H9 (cell line): ENCODE data around the gene CADM4. TPM values are rescaled to one million over a fixed set of nuclear protein-coding genes. Genes with fewer than 3 reads are reported as not detected.

Experiments used
- DNase-seq: peaks from one replicate; pipeline ENCODE4 v3.0.0-alpha.2; 2017
- H2AFZ ChIP-seq: one replicate; pipeline ENCODE4 v1.6.1; 2013; ENCODE audit warnings: mild to moderate bottlenecking, low read length, control low read depth, moderate library complexity
- H2AK5ac ChIP-seq: 2 replicates; pipeline ENCODE4 v1.6.1; 2013; ENCODE audit warnings: low read length, control low read depth, mixed read lengths; ENCODE audit not compliant: insufficient read length
- H2BK120ac ChIP-seq: one replicate; pipeline ENCODE4 v1.6.1; 2013; ENCODE audit warnings: low read depth, mild to moderate bottlenecking, low read length, control low read depth, inconsistent platforms; ENCODE audit not compliant: poor library complexity, severe bottlenecking
- H2BK12ac ChIP-seq: 2 replicates; pipeline ENCODE4 v1.6.1; 2013; ENCODE audit warnings: low read length, control low read depth, mixed read lengths, low read depth; ENCODE audit not compliant: insufficient read length
- H2BK15ac ChIP-seq: 2 replicates; pipeline ENCODE4 v1.6.1; 2013; ENCODE audit warnings: low read depth, low read length, control low read depth
- H2BK20ac ChIP-seq: one replicate; pipeline ENCODE4 v1.6.1; 2013; ENCODE audit warnings: low read depth, mild to moderate bottlenecking, low read length, control low read depth, inconsistent platforms; ENCODE audit not compliant: poor library complexity, severe bottlenecking
- H2BK5ac ChIP-seq: 2 replicates; pipeline ENCODE4 v1.6.1; 2013; ENCODE audit warnings: low read length, control low read depth, mixed read lengths; ENCODE audit not compliant: insufficient read length
- H3K14ac ChIP-seq: 2 replicates; pipeline ENCODE4 v1.6.1; 2013; ENCODE audit warnings: low read length, control low read depth; ENCODE audit not compliant: insufficient read depth
- H3K18ac ChIP-seq: 2 replicates; pipeline ENCODE4 v1.6.1; 2013; ENCODE audit warnings: low read depth, mild to moderate bottlenecking, mixed read lengths, low read length, control low read depth; ENCODE audit not compliant: insufficient read length
- H3K23ac ChIP-seq: 2 replicates; pipeline ENCODE4 v1.6.1; 2013; ENCODE audit warnings: low read length, control low read depth, mixed read lengths, low read depth; ENCODE audit not compliant: insufficient read length
- H3K23me2 ChIP-seq: 2 replicates; pipeline ENCODE4 v1.6.1; 2013; ENCODE audit warnings: low read depth, mild to moderate bottlenecking, mixed read lengths, low read length, control low read depth; ENCODE audit not compliant: insufficient read length, poor library complexity, severe bottlenecking
- H3K27ac ChIP-seq: 2 replicates; pipeline ENCODE4 v1.5.1; 2013; ENCODE audit warnings: low read length, control low read depth, mixed read lengths, low read depth; ENCODE audit not compliant: insufficient read length
- H3K27me3 ChIP-seq: 2 replicates; pipeline ENCODE4 v1.6.1; 2013; ENCODE audit warnings: low read length, control low read depth, inconsistent platforms; ENCODE audit not compliant: insufficient read depth
- H3K4ac ChIP-seq: 2 replicates; pipeline ENCODE4 v1.6.1; 2013; ENCODE audit warnings: low read depth, mild to moderate bottlenecking, control low read depth, inconsistent platforms, low read length, moderate library complexity
- H3K4me1 ChIP-seq: 2 replicates; pipeline ENCODE4 v1.6.1; 2013; ENCODE audit warnings: low read length, control low read depth, inconsistent platforms; ENCODE audit not compliant: insufficient read depth
- H3K4me2 ChIP-seq: 2 replicates; pipeline ENCODE4 v1.6.1; 2013; ENCODE audit warnings: low read length, control low read depth, mixed read lengths; ENCODE audit not compliant: insufficient read length, insufficient read depth
- H3K56ac ChIP-seq: 2 replicates; pipeline ENCODE4 v1.6.1; 2013; ENCODE audit warnings: low read depth, mild to moderate bottlenecking, mixed read lengths, low read length, control low read depth; ENCODE audit not compliant: insufficient read length
- H3K79me1 ChIP-seq: 2 replicates; pipeline ENCODE4 v1.6.1; 2013; ENCODE audit warnings: low read depth, mild to moderate bottlenecking, moderate library complexity, low read length, control low read depth, inconsistent platforms; ENCODE audit not compliant: insufficient read depth, poor library complexity, severe bottlenecking
- H3K79me2 ChIP-seq: 2 replicates; pipeline ENCODE4 v1.6.1; 2013; ENCODE audit warnings: low read length, control low read depth, inconsistent platforms; ENCODE audit not compliant: insufficient read depth
- H3K9ac ChIP-seq: 2 replicates; pipeline ENCODE4 v1.6.1; 2013; ENCODE audit warnings: low read length, control low read depth, mixed read lengths; ENCODE audit not compliant: insufficient read length; ENCODE audit errors: extremely low read depth
- H3K9me3 ChIP-seq: one replicate; pipeline ENCODE4 v1.6.1; 2013; ENCODE audit warnings: low read depth, low read length, inconsistent platforms; ENCODE audit not compliant: control insufficient read depth
- H3T11ph ChIP-seq: one replicate; pipeline ENCODE4 v1.6.1; 2013; ENCODE audit warnings: mild to moderate bottlenecking, low read length, control low read depth, inconsistent platforms
- H4K20me1 ChIP-seq: one replicate; pipeline ENCODE4 v1.6.1; 2013; ENCODE audit not compliant: control insufficient read depth, insufficient read length, insufficient read depth
- H4K5ac ChIP-seq: 2 replicates; pipeline ENCODE4 v1.6.1; 2013; ENCODE audit warnings: low read depth, mild to moderate bottlenecking, mixed read lengths, low read length, control low read depth; ENCODE audit not compliant: insufficient read length
- H4K8ac ChIP-seq: replicated peaks from 2 replicates; pipeline ENCODE4 v1.6.1; 2013; ENCODE audit warnings: low read length, control low read depth, mixed read lengths, low read depth; ENCODE audit not compliant: insufficient read length
- H4K91ac ChIP-seq: 2 replicates; pipeline ENCODE4 v1.6.1; 2013; ENCODE audit warnings: low read depth, mild to moderate bottlenecking, moderate library complexity, mixed read lengths, low read length, control low read depth; ENCODE audit not compliant: insufficient read length
- H3K27ac Mint-ChIP-seq, 3 experiments: 2 replicates in 2 of 3; 3 replicates in 1 of 3; pipeline ENCODE4 v1.8.0; 2020 to 2021; ENCODE audit warnings: mixed read lengths in 3 of 3, mild to moderate bottlenecking in 1 of 3, moderate library complexity in 1 of 3
- H3K27me3 Mint-ChIP-seq: 2 replicates; pipeline ENCODE4 v1.8.0; 2021; ENCODE audit warnings: low read depth, mild to moderate bottlenecking, moderate library complexity, mixed read lengths
- H3K36me3 Mint-ChIP-seq, 3 experiments: 2 replicates in 2 of 3; 3 replicates in 1 of 3; pipeline ENCODE4 v1.8.0; 2020 to 2021; ENCODE audit warnings: low read depth in 3 of 3, mixed read lengths in 3 of 3; ENCODE audit not compliant: insufficient read depth in 1 of 3
- H3K4me1 Mint-ChIP-seq, 2 experiments: 2 replicates each; pipeline ENCODE4 v1.8.0; 2020; ENCODE audit warnings: mixed read lengths in 2 of 2
- H3K4me3 Mint-ChIP-seq, 2 experiments: 2 replicates in 1 of 2; 3 replicates in 1 of 2; pipeline ENCODE4 v1.8.0; 2020 to 2021; ENCODE audit warnings: mild to moderate bottlenecking in 2 of 2, mixed read lengths in 2 of 2, moderate library complexity in 1 of 2
- H3K9me3 Mint-ChIP-seq, 2 experiments: 2 replicates in 1 of 2; 3 replicates in 1 of 2; pipeline ENCODE4 v1.8.0; 2020; ENCODE audit warnings: mild to moderate bottlenecking in 2 of 2, mixed read lengths in 2 of 2, moderate library complexity in 1 of 2
- WGBS: extraction: QIAGEN DNeasy Blood & Tissue Kit; methylation state at CpG from one replicate; pipeline ENCODE4 v1.1.7; 2013; ENCODE audit warnings: missing lambda C conversion rate, low lambda C conversion rate, mixed read lengths; ENCODE audit not compliant: insufficient read length; ENCODE audit errors: extremely low coverage; 5-methylcytosine and 5-hydroxymethylcytosine counted together
- total RNA-seq: library from RNA; stranded (reverse); gene quantifications from 2 replicates; pipeline ENCODE4 v1.2.1, GENCODE V29; 2021
- TF ChIP-seq, protein P1 (sequence below): fragments of 200-600 bp; sonication (generic); conservative IDR thresholded peaks from 3 replicates; pipeline ENCODE4 v1.8.0; 2021; ENCODE audit warnings: antibody characterized with exemption, mild to moderate bottlenecking

The CADM4 gene
- total RNA-seq, 1 experiment from 2014 or later = 10.2 TPM

DNA sequence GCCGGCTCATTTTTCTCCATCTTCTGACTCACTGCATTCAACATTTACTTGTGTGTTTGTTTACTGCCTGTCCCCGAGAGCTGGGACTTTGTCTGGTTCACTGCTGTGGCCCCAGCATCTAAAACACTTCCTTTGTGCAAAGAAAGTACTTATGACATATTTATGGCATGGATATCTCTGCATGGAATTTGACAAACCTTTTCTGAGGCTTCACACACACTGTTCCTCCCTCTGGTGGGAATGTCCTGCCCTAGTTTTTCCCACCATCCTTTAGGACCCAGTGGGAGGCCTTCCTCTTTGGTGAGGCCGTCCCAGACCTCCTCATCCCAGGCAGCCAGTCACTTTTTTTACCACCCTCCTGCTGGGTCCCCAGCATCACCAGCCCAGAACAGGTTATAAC, 29.2 kb downstream of the CADM4 start:
- Histone ChIP-seq H2BK12ac (no peak overlapping the region), H3K9me3 (no peaks in the 10 kb centered on the region), H3K23me2 (no peaks in the 10 kb centered on the region), H3K4me1 (no peaks in the 10 kb centered on the region), H3T11ph (no peak overlapping the region), H3K27me3 (no peaks in the 10 kb centered on the region), H4K8ac (no peak overlapping the region), H3K9ac (no peak overlapping the region), H2BK15ac (no peak overlapping the region), H3K79me2 (no peaks in the 10 kb centered on the region), H4K91ac (no peak overlapping the region), H3K4ac (no peak overlapping the region), H2BK120ac (no peak overlapping the region), H2AK5ac (no peak overlapping the region), H2AFZ (no peak overlapping the region), H4K20me1 (no peaks in the 10 kb centered on the region), H3K27ac (no peak overlapping the region), H3K23ac (no peak overlapping the region), H2BK20ac (no peak overlapping the region), H2BK5ac (no peak overlapping the region), H3K79me1 (no peaks in the 10 kb centered on the region), H3K18ac (no peak overlapping the region), H3K14ac (no peak overlapping the region), H4K5ac (no peak overlapping the region), H3K4me2 (no peak overlapping the region), H3K56ac (no peak overlapping the region)
- Mint-ChIP-seq H3K9me3 (peaks cover 3% of the 10 kb centered on the region in 2 experiments; a peak in 4 of 5 replicates), H3K27me3 (no peaks in the 10 kb centered on the region; the same call in 1 of the 2 replicates), H3K36me3 (peaks cover 33 to 46% (median 42%) of the 10 kb centered on the region in 3 experiments), H3K4me1 (peaks cover 7 to 8% of the 10 kb centered on the region in 2 experiments), H3K4me3 (no peak overlapping the region), H3K27ac (peak overlapping the region; percentile 36 to 89 (median 49); a peak in 4 of 7 replicates)
- peak; percentile 35 for DNase-seq
- WGBS = no CpG with 5 or more reads among the region's 3 CpGs
- TF ChIP-seq, protein P1, sequence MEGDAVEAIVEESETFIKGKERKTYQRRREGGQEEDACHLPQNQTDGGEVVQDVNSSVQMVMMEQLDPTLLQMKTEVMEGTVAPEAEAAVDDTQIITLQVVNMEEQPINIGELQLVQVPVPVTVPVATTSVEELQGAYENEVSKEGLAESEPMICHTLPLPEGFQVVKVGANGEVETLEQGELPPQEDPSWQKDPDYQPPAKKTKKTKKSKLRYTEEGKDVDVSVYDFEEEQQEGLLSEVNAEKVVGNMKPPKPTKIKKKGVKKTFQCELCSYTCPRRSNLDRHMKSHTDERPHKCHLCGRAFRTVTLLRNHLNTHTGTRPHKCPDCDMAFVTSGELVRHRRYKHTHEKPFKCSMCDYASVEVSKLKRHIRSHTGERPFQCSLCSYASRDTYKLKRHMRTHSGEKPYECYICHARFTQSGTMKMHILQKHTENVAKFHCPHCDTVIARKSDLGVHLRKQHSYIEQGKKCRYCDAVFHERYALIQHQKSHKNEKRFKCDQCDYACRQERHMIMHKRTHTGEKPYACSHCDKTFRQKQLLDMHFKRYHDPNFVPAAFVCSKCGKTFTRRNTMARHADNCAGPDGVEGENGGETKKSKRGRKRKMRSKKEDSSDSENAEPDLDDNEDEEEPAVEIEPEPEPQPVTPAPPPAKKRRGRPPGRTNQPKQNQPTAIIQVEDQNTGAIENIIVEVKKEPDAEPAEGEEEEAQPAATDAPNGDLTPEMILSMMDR = no peak
